ENCODE results near the gene TMEM190. TPM values are rescaled to one million over a fixed set of nuclear protein-coding genes. Genes with fewer than 3 reads are reported as not detected.
A peak's percentile ranks its signal among the peaks of the same experiment; 100 is the strongest.

Gene TMEM190
- total RNA-seq, 1 experiment from 2014 or later, result not detected

DNA sequence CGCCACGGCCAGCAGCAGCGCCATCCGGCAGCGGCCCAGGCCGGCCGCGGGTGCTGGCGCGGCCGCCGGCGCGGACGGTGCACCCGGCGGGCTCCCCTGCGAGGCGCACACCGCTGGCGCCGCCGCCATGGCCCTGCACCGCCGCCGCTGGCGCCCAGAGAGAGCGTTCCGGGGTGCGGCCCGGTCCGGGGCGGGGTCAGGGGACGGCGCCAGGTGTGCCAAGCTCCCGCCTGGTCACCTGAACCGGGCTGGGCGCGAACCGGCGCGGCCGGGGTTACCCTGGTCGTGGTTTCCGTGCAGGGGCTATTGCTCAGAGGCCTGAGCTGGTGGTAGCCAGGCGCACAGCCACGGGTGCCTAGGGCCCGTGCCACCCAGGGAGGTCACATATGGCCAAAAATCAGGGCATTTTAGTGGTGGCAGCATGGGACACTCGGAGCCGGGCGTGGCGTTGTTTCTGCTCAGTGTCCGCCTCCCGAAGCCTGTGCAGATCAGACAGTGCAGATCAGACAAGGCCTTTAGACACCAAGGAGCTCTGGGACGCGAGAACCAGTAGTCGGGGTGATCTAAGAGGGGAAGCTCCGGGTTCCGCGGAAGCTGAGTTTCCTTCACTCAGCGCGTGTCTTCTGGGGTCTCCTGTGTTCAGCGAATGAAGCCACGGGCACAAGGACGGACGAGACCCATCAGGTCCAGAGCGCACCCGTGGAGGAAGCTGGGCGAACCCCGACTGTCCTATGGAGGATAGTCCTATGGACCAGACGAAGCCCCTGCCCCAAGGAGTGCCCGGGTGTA lies 7.7 kb downstream of the TMEM190 start, which contains the start of gene TMEM238:
Gene TMEM238, minus strand, starts transcription at position 162 of the 789 bp plus-strand sequence. Its CDS starts 33 bp downstream, at position 129.
- ChIA-PET CTCF (interaction anchor here (0.5 to 1.9 kb wide), 12 partner anchors 32 to 763 kb away, joined by 3 to 13 read pairs (median 6); partner anchors contain the start of genes KMT5C and PPP6R1), POLR2A (ENCODE audit: unreplicated experiment) (interaction anchor here (0.6 to 1.7 kb wide), 8 partner anchors 22 to 223 kb away, joined by 3 to 58 read pairs (median 5); partner anchors contain the start of genes HSPBP1 and KMT5C)
- Histone ChIP-seq H3K4me1 (replicated peaks; ENCODE audit: insufficient read depth) (peaks cover 39% of the 10 kb centered on the region), H3K4me3 (peak within 1 kb of the TSS; percentile 88), H3K9me3 (ENCODE audit: insufficient read depth, low read depth) (no peaks in the 10 kb centered on the region), H3K9me2 (ENCODE audit: insufficient read depth) (no peaks in the 10 kb centered on the region), H3F3A (ENCODE audit: insufficient read depth, low read depth) (peaks cover 54% of the 10 kb centered on the region), H3K4me2 (peak within 1 kb of the TSS; percentile 90), H3K27me3 (ENCODE audit: insufficient read depth, low read depth) (no peaks in the 10 kb centered on the region), H4K20me1 (ENCODE audit: insufficient read depth) (peaks cover 33% of the 10 kb centered on the region), H3K36me3 (ENCODE audit: low read depth) (peaks cover 34% of the 10 kb centered on the region), H2AFZ (peak within 1 kb of the TSS; percentile 72), H3K79me2 (ENCODE audit: low read depth) (peaks cover 65% of the 10 kb centered on the region), H3K27ac (peak within 1 kb of the TSS; percentile 83)
- no TSS peak for BruUV-seq (replicated peaks)
- intact Hi-C loops (cut with micrococcal nuclease; ENCODE audit: unreplicated experiment), result loop anchor here (2.0 to 10.0 kb wide), 3 partner anchors 22 to 220 kb away; partner anchors contain the start of genes DNAAF3 and UBE2S
- DNase-seq, result peak in 1 of 2 experiments; percentile 86
- no peak for TF ChIP-seq EZH2 (IDR thresholded peaks at IDR 0.05; ENCODE audit: low read depth)
- TF ChIP-seq, protein P1, sequence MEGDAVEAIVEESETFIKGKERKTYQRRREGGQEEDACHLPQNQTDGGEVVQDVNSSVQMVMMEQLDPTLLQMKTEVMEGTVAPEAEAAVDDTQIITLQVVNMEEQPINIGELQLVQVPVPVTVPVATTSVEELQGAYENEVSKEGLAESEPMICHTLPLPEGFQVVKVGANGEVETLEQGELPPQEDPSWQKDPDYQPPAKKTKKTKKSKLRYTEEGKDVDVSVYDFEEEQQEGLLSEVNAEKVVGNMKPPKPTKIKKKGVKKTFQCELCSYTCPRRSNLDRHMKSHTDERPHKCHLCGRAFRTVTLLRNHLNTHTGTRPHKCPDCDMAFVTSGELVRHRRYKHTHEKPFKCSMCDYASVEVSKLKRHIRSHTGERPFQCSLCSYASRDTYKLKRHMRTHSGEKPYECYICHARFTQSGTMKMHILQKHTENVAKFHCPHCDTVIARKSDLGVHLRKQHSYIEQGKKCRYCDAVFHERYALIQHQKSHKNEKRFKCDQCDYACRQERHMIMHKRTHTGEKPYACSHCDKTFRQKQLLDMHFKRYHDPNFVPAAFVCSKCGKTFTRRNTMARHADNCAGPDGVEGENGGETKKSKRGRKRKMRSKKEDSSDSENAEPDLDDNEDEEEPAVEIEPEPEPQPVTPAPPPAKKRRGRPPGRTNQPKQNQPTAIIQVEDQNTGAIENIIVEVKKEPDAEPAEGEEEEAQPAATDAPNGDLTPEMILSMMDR (conservative IDR thresholded peaks at IDR 0.05), result no peak

DNA sequence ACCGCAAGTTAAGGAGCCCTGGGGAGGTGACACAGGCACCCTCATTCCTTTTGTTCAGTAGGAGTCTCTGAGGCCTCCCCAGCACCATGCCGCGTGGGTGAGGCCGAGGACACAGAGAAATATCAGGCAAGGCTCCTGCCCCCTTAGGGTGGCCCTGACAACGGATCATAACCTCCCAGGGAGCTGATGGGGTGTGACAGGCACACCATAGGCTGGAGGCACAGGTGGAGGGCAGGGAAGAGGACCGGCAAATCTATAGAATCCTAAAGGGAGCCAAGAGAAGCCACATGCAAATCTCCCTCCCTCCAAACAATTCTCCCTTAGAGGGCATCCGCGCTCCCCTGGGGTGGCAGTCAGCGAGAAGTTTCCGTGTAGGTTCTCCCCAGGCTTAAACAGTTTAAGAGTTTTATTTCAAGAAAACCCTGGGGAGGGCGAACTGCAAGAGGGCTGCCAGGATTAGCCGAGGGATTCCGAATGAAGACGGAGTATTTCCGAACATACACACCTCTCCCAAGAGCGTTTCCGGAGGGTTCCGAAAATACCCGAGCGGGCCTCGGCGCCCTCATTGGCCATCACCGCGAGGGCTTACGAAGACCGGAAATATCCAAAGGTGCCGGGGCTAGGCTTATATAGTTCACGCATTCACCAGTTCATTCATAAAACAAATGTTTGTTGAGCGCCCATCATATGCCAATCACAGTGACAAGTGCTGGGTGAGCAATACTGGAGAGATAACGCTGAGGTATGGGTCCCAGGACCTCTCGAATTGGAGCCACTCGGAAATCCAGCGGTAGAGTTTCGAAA lies 8.5 kb downstream of the TMEM190 start:
- DNase-seq, result peak; percentile 93 to 97
- H3K4me1 ChIP-seq (replicated peaks; ENCODE audit: insufficient read depth), result peaks cover 39% of the 10 kb centered on the region
- TSS peak; percentile 69 for BruUV-seq (replicated peaks)

More for the DNA sequence above, 8.5 kb downstream of the TMEM190 start:
- Histone ChIP-seq H3K27ac (peak overlapping the region; percentile 83), H3K9me2 (ENCODE audit: insufficient read depth) (no peaks in the 10 kb centered on the region), H2AFZ (peak overlapping the region; percentile 72), H3F3A (ENCODE audit: insufficient read depth, low read depth) (peaks cover 56% of the 10 kb centered on the region), H3K79me2 (ENCODE audit: low read depth) (peaks cover 73% of the 10 kb centered on the region), H3K36me3 (ENCODE audit: low read depth) (peaks cover 39% of the 10 kb centered on the region), H4K20me1 (ENCODE audit: insufficient read depth) (peaks cover 41% of the 10 kb centered on the region), H3K9me3 (ENCODE audit: insufficient read depth, low read depth) (no peaks in the 10 kb centered on the region), H3K27me3 (ENCODE audit: insufficient read depth, low read depth) (no peaks in the 10 kb centered on the region), H3K4me2 (peak overlapping the region; percentile 90), H3K4me3 (peak overlapping the region; percentile 88)
- ChIA-PET CTCF (interaction anchor here (0.5 to 1.9 kb wide), 5 partner anchors 44 to 218 kb away, joined by 3 to 13 read pairs (median 7); no protein-coding TSS in a partner anchor), POLR2A (ENCODE audit: unreplicated experiment) (interaction anchor here (0.6 to 1.7 kb wide), 5 partner anchors 22 to 218 kb away, joined by 3 to 58 read pairs (median 11); partner anchors contain the start of genes HSPBP1, KMT5C and UBE2S)
- intact Hi-C loops (cut with micrococcal nuclease; ENCODE audit: unreplicated experiment), result loop anchor here (1.0 to 10.0 kb wide), 6 partner anchors 22 to 220 kb away; partner anchors contain the start of genes DNAAF3, KMT5C, PPP6R1 and UBE2S
- TF ChIP-seq, protein P1 (conservative IDR thresholded peaks at IDR 0.05), result no peak
- TF ChIP-seq EZH2 (IDR thresholded peaks at IDR 0.05; ENCODE audit: low read depth), result no peak

Data from PC-9 (cell line).